Stimulated activated CD8-positive, alpha-beta memory T cell treated with anti-CD3 and anti-CD28 coated beads, Interleukin-15, amount 100 ng/mL, for 1 hour (primary cell): ENCODE results near the gene SYT6.

Experiments used
- DNase-seq: peaks from one replicate; pipeline ENCODE4 v3.0.0-alpha.2; 2020; ENCODE audit warnings: low read depth

Gene SYT6

GRCh38 chr1:114092186-114093062, 61.2 kb downstream of the SYT6 start:
- no peak for DNase-seq

- no peak for DNase-seq
Measured at GRCh38 chr1:114091711-114092110, 62.0 kb downstream of the SYT6 start.

GRCh38 chr1:114090738-114091505, 62.7 kb downstream of the SYT6 start:
- no peak for DNase-seq

- no peak for DNase-seq
Measured at GRCh38 chr1:114089502-114090138, 64.0 kb downstream of the SYT6 start.

- no peak for DNase-seq
Measured at GRCh38 chr1:114088392-114089299, 65.0 kb downstream of the SYT6 start.

- no peak for DNase-seq
Measured at GRCh38 chr1:114087495-114087894, 66.2 kb downstream of the SYT6 start.

GRCh38 chr1:114086601-114087368, 66.9 kb downstream of the SYT6 start:
- DNase-seq: no peak

- no peak for DNase-seq
Measured at GRCh38 chr1:114082867-114083585, 70.6 kb downstream of the SYT6 start.

- no peak for DNase-seq
Measured at GRCh38 chr1:114082304-114082630, 71.4 kb downstream of the SYT6 start.

GRCh38 chr1:114081437-114082303, 72.0 kb downstream of the SYT6 start:
- DNase-seq: no peak

- no peak for DNase-seq
Measured at GRCh38 chr1:114080511-114081436, 72.9 kb downstream of the SYT6 start.

- DNase-seq: no peak
Measured at GRCh38 chr1:114079596-114080190, 74.0 kb downstream of the SYT6 start.

GRCh38 chr1:114078116-114078515, 75.6 kb downstream of the SYT6 start:
- DNase-seq: no peak

GRCh38 chr1:114077188-114077587, 76.5 kb downstream of the SYT6 start:
- no peak for DNase-seq

- DNase-seq: no peak
Measured at GRCh38 chr1:114076308-114076707, 77.4 kb downstream of the SYT6 start.

- no peak for DNase-seq
Measured at GRCh38 chr1:114075546-114076242, 78.0 kb downstream of the SYT6 start.

- no peak for DNase-seq
Measured at GRCh38 chr1:114075105-114075504, 78.6 kb downstream of the SYT6 start.
